HEK293 (cell line): ENCODE data around the gene H2AZ2.

ENCODE experiments used
- CTCF ChIA-PET: fragments of 350-600 bp; formaldehyde crosslinking; extraction: SDS; loops from one replicate; lab custom pipeline; 2021; ENCODE audit warnings: antibody characterized with exemption; lab: Yijun Ruan, JAX
- POLR2A ChIA-PET: fragments of 300-600 bp; formaldehyde crosslinking; extraction: SDS; loops from one replicate; lab custom pipeline; 2020; ENCODE audit warnings: antibody characterized with exemption, inconsistent platforms; lab: Yijun Ruan, JAX
- H3K27ac ChIP-seq: fragments of 200-500 bp; sonication (Bioruptor generic); 2 replicates; pipeline ENCODE4 v1.5.1; 2014; ENCODE audit warnings: low read depth, low read length, control low read depth, inconsistent platforms; ENCODE audit errors: extremely low read depth
- H3K36me3 ChIP-seq, 2 experiments: fragments of 200-500 bp in 1 of 2; sonication (Bioruptor generic) in 1 of 2; 1 replicate in 1 of 2; 2 replicates in 1 of 2; pipeline ENCODE4 v1.5.1; 2014 to 2017; ENCODE audit warnings: inconsistent platforms in 2 of 2, low read length in 2 of 2; ENCODE audit not compliant: control insufficient read depth in 2 of 2, insufficient read depth in 1 of 2
- H3K4me1 ChIP-seq: fragments of 200-500 bp; sonication (Bioruptor generic); 2 replicates; pipeline ENCODE4 v1.5.1; 2014; ENCODE audit warnings: mild to moderate bottlenecking, low read length, inconsistent platforms; ENCODE audit not compliant: control insufficient read depth, insufficient read depth
- H3K4me3 ChIP-seq: 2 replicates; pipeline ENCODE4 v1.5.1; 2011; ENCODE audit warnings: low read depth, mild to moderate bottlenecking, control low read depth, low read length, moderate library complexity
- H3K9me3 ChIP-seq: fragments of 200-500 bp; sonication (Bioruptor generic); 2 replicates; pipeline ENCODE4 v1.5.1; 2014; ENCODE audit warnings: low read depth, low read length, inconsistent platforms; ENCODE audit not compliant: control insufficient read depth, insufficient read depth
- CTCF ChIP-seq: fragments of 450-650 bp; formaldehyde crosslinking; IDR thresholded peaks from 2 replicates; pipeline ENCODE4 v1.5.1; 2016; ENCODE audit warnings: missing biosample characterization, missing genetic modification characterization
- ELK4 ChIP-seq: IDR thresholded peaks from 2 replicates; pipeline ENCODE4 v1.6.1; 2011; ENCODE audit warnings: mild to moderate bottlenecking, low read depth, low read length, borderline replicate concordance
- KLF10 ChIP-seq: fragments of 450-650 bp; IDR thresholded peaks from 2 replicates; pipeline ENCODE4 v1.5.1; 2018; ENCODE audit warnings: missing biosample characterization, mild to moderate bottlenecking, missing genetic modification characterization
- PRDM10 ChIP-seq: fragments of 450-650 bp; formaldehyde crosslinking; IDR thresholded peaks from 2 replicates; pipeline ENCODE4 v1.5.1; 2016; ENCODE audit warnings: missing biosample characterization, missing genetic modification characterization
- PRDM6 ChIP-seq: fragments of 450-650 bp; formaldehyde crosslinking; IDR thresholded peaks from 2 replicates; pipeline ENCODE4 v1.5.1; 2017; ENCODE audit warnings: missing biosample characterization, missing genetic modification characterization
- SETDB1 ChIP-seq: IDR thresholded peaks from one replicate; pipeline ENCODE4 v1.6.1; 2017; ENCODE audit warnings: mild to moderate bottlenecking, low read length, moderate library complexity, mixed read lengths; ENCODE audit not compliant: insufficient read length
- TRIM28 ChIP-seq: IDR thresholded peaks from 2 replicates; pipeline ENCODE4 v1.6.1; 2011; ENCODE audit warnings: low read length, control low read depth, borderline replicate concordance
- ZBTB20 ChIP-seq: fragments of 450-650 bp; formaldehyde crosslinking; IDR thresholded peaks from 2 replicates; pipeline ENCODE4 v1.5.1; 2016; ENCODE audit warnings: missing biosample characterization, missing genetic modification characterization
- ZBTB49 ChIP-seq: fragments of 450-650 bp; formaldehyde crosslinking; IDR thresholded peaks from 2 replicates; pipeline ENCODE4 v1.5.1; 2016; ENCODE audit warnings: missing biosample characterization, missing genetic modification characterization, low read depth
- ZNF155 ChIP-seq: fragments of 450-650 bp; formaldehyde crosslinking; IDR thresholded peaks from 2 replicates; pipeline ENCODE4 v1.5.1; 2016; ENCODE audit warnings: missing biosample characterization, missing genetic modification characterization
- ZNF23 ChIP-seq: fragments of 450-650 bp; formaldehyde crosslinking; IDR thresholded peaks from 2 replicates; pipeline ENCODE4 v1.5.1; 2016; ENCODE audit warnings: missing biosample characterization, missing genetic modification characterization, borderline replicate concordance
- ZNF248 ChIP-seq: fragments of 450-650 bp; formaldehyde crosslinking; IDR thresholded peaks from 2 replicates; pipeline ENCODE4 v1.5.1; 2017; ENCODE audit warnings: missing biosample characterization, missing genetic modification characterization
- ZNF423 ChIP-seq: fragments of 450-650 bp; formaldehyde crosslinking; IDR thresholded peaks from 2 replicates; pipeline ENCODE4 v1.5.1; 2016; ENCODE audit warnings: missing biosample characterization, missing genetic modification characterization
- ZNF513 ChIP-seq: fragments of 450-650 bp; IDR thresholded peaks from 2 replicates; pipeline ENCODE4 v1.5.1; 2018; ENCODE audit warnings: missing biosample characterization, missing genetic modification characterization
- ZNF544 ChIP-seq: fragments of 450-650 bp; formaldehyde crosslinking; IDR thresholded peaks from 2 replicates; pipeline ENCODE4 v1.5.0; 2017; ENCODE audit warnings: missing biosample characterization, missing genetic modification characterization
- ZNF571 ChIP-seq: fragments of 450-650 bp; formaldehyde crosslinking; IDR thresholded peaks from 2 replicates; pipeline ENCODE4 v1.5.0; 2017; ENCODE audit warnings: missing biosample characterization, missing genetic modification characterization
- ZNF623 ChIP-seq: fragments of 450-650 bp; formaldehyde crosslinking; IDR thresholded peaks from 2 replicates; pipeline ENCODE4 v1.5.1; 2016; ENCODE audit warnings: missing biosample characterization, missing genetic modification characterization
- ZNF639 ChIP-seq: fragments of 450-650 bp; formaldehyde crosslinking; IDR thresholded peaks from 2 replicates; pipeline ENCODE4 v1.5.1; 2016; ENCODE audit warnings: missing biosample characterization, missing genetic modification characterization
- ZSCAN5A ChIP-seq: fragments of 450-650 bp; formaldehyde crosslinking; IDR thresholded peaks from 2 replicates; pipeline ENCODE4 v1.5.1; 2016; ENCODE audit warnings: missing biosample characterization, missing genetic modification characterization

The H2AZ2 gene

GRCh38 chr7:44887293-44887692, 39.4 kb upstream of the H2AZ2 start (continued):
- TF ChIP-seq ZBTB49 (tag by site-specific recombination) (no peak), ZNF571 (tag by site-specific recombination) (no peak), CTCF (tag by site-specific recombination) (no peak), SETDB1 (no peak), PRDM6 (tag by site-specific recombination) (no peak), ZNF513 (no peak), ELK4 (no peak), TRIM28 (no peak), KLF10 (tag by site-specific recombination) (no peak)

- peaks cover 6% of the 10 kb centered on the region for H3K4me1 ChIP-seq
- TF ChIP-seq ZNF639, result peak; percentile 85
- peak; percentile 73 for TF ChIP-seq ZNF423
- TF ChIP-seq ZBTB20 (tag by site-specific recombination), result peak; percentile 68
- no peak for TF ChIP-seq ZNF544 (tag by site-specific recombination)
- no peak; the same call in 1 of the 2 replicates for TF ChIP-seq ZNF623 (tag by site-specific recombination)
- no peak; the same call in 1 of the 2 replicates for TF ChIP-seq ZSCAN5A (tag by site-specific recombination)
- no peak for TF ChIP-seq ZNF23 (tag by site-specific recombination)
- no peak for TF ChIP-seq PRDM10 (tag by site-specific recombination)
- TF ChIP-seq ZNF155 (tag by site-specific recombination), result no peak
- TF ChIP-seq ZNF248 (tag by site-specific recombination), result no peak
Measured at GRCh38 chr7:44885394-44886317, 37.8 kb upstream of the H2AZ2 start, which contains the start of gene PURB. Gene PURB, minus strand, starts transcription at chr7:44885530. Its CDS starts 182 bp downstream, at chr7:44885348.

More at GRCh38 chr7:44885394-44886317, 37.8 kb upstream of the H2AZ2 start, which contains the start of gene PURB:
- POLR2A ChIA-PET, result interaction anchor here (0.6 to 3.6 kb wide), 17 partner anchors 9 to 310 kb away, joined by 3 to 33 read pairs (median 4); partner anchors contain the start of genes CCM2, H2AZ2, OGDH and TMED4
- Histone ChIP-seq H3K9me3 (no peaks in the 10 kb centered on the region), H3K4me3 (peak within 1 kb of the TSS; percentile 93), H3K36me3 (peaks cover 0 to 30% of the 10 kb centered on the region in 2 experiments; a peak in 2 of 3 replicates), H3K27ac (peak within 1 kb of the TSS; percentile 87)
- CTCF ChIA-PET, result interaction anchor here (0.7 to 2.0 kb wide), 5 partner anchors 29 to 77 kb away, joined by 3 to 10 read pairs (median 4); no protein-coding TSS in a partner anchor
